Right hindlimb (tissue), 1 donor: Measurements from ENCODE around the gene PTRHD1.
"Not testable (repeated sequence)": the region's sequence is repeated elsewhere in the genome, so short reads cannot be mapped to it uniquely, and the experiment has no call there.

Experiments
- DNase-seq: peaks from one replicate; pipeline ENCODE4 v3.0.0-alpha.2; 2018

Gene PTRHD1

GRCh38 chr2:24805811-24806660 lies 12.8 kb upstream of the PTRHD1 start:
- DNase-seq = not testable (repeated sequence)

GRCh38 chr2:24800487-24800886 lies 7.3 kb upstream of the PTRHD1 start:
- DNase-seq = not testable (repeated sequence)

GRCh38 chr2:24797644-24798043 lies 4.5 kb upstream of the PTRHD1 start:
- DNase-seq = no peak

- DNase-seq = no peak
Measured at GRCh38 chr2:24793761-24794435, 707 bp upstream of the PTRHD1 start.

- DNase-seq = no peak
Measured at GRCh38 chr2:24792542-24792873, 683 bp downstream of the PTRHD1 start.

GRCh38 chr2:24791452-24791851 lies 1.7 kb downstream of the PTRHD1 start:
- no peak for DNase-seq

- DNase-seq = no peak
Measured at GRCh38 chr2:24788816-24789215, 4.4 kb downstream of the PTRHD1 start.

GRCh38 chr2:24787532-24787931 lies 5.7 kb downstream of the PTRHD1 start:
- no peak for DNase-seq

- DNase-seq = no peak
Measured at GRCh38 chr2:24785671-24786321, 7.4 kb downstream of the PTRHD1 start.

GRCh38 chr2:24783641-24784040 lies 9.6 kb downstream of the PTRHD1 start:
- DNase-seq = no peak

GRCh38 chr2:24779116-24779515 lies 14.1 kb downstream of the PTRHD1 start:
- DNase-seq = no peak

GRCh38 chr2:24774373-24774772 lies 18.8 kb downstream of the PTRHD1 start:
- no peak for DNase-seq

- no peak for DNase-seq
Measured at GRCh38 chr2:24771764-24772586, 21.2 kb downstream of the PTRHD1 start.

GRCh38 chr2:24771061-24771460 lies 22.1 kb downstream of the PTRHD1 start:
- no peak for DNase-seq

GRCh38 chr2:24768601-24769000 lies 24.6 kb downstream of the PTRHD1 start:
- no peak for DNase-seq

- DNase-seq = no peak
Measured at GRCh38 chr2:24768013-24768412, 25.2 kb downstream of the PTRHD1 start.

- DNase-seq = no peak
Measured at GRCh38 chr2:24766609-24767008, 26.6 kb downstream of the PTRHD1 start.

- no peak for DNase-seq
Measured at GRCh38 chr2:24763843-24764242, 29.3 kb downstream of the PTRHD1 start.

GRCh38 chr2:24762518-24762917 lies 30.7 kb downstream of the PTRHD1 start:
- no peak for DNase-seq

- DNase-seq = no peak
Measured at GRCh38 chr2:24761866-24762265, 31.3 kb downstream of the PTRHD1 start.

GRCh38 chr2:24756789-24757188 lies 36.4 kb downstream of the PTRHD1 start:
- DNase-seq = no peak

GRCh38 chr2:24754985-24755705 lies 38.0 kb downstream of the PTRHD1 start:
- DNase-seq = no peak
